ENCODE results near the gene STK25.

Gene STK25

GRCh38 chr2:241495172-241496002 lies 13.0 kb downstream of the STK25 start:
- H3K9ac ChIP-seq (ENCODE audit: low read length) = no peak overlapping the region
- no peaks in the 10 kb centered on the region for H3K4me1 ChIP-seq (ENCODE audit: low read length)
- H3K79me2 ChIP-seq (ENCODE audit: low read length) = no peaks in the 10 kb centered on the region
- H4K20me1 ChIP-seq (ENCODE audit: insufficient read depth, low read length) = no peaks in the 10 kb centered on the region
- H3F3A ChIP-seq (ENCODE audit: insufficient read depth, low read length) = no peaks in the 10 kb centered on the region
- H3K9me2 ChIP-seq (replicated peaks; ENCODE audit: insufficient read depth, low read length) = no peaks in the 10 kb centered on the region
- H2AFZ ChIP-seq (ENCODE audit: low read length) = no peak overlapping the region
- H3K4me3 ChIP-seq (ENCODE audit: low read length) = no peak overlapping the region
- DNase-seq = no peak
- H3K27me3 ChIP-seq (replicated peaks; ENCODE audit: insufficient read depth, low read length) = no peaks in the 10 kb centered on the region
- no peak overlapping the region for H3K4me2 ChIP-seq (ENCODE audit: low read depth, low read length)
- no peak for TF ChIP-seq EZH2 (optimal IDR thresholded peaks at IDR 0.05; ENCODE audit: low read depth, low read length)
- no peak for TF ChIP-seq EZH2phosphoT487 (IDR thresholded peaks at IDR 0.05; ENCODE audit: low read length)
- TF ChIP-seq CTCF (IDR thresholded peaks at IDR 0.05; ENCODE audit: low read length) = no peak
- no peaks in the 10 kb centered on the region for H3K9me3 ChIP-seq (replicated peaks; ENCODE audit: insufficient read depth, low read length)
- no peak overlapping the region for H3K27ac ChIP-seq (ENCODE audit: low read length)
- H3K36me3 ChIP-seq (replicated peaks; ENCODE audit: insufficient read depth, low read length) = no peaks in the 10 kb centered on the region

- Histone ChIP-seq H3K9ac (ENCODE audit: low read length) (no peak overlapping the region), H3K4me1 (ENCODE audit: low read length) (no peaks in the 10 kb centered on the region), H3K9me2 (replicated peaks; ENCODE audit: insufficient read depth, low read length) (no peaks in the 10 kb centered on the region), H2AFZ (ENCODE audit: low read length) (no peak overlapping the region), H3K9me3 (replicated peaks; ENCODE audit: insufficient read depth, low read length) (no peaks in the 10 kb centered on the region), H3K4me3 (ENCODE audit: low read length) (no peak overlapping the region), H3K36me3 (replicated peaks; ENCODE audit: insufficient read depth, low read length) (no peaks in the 10 kb centered on the region), H3F3A (ENCODE audit: insufficient read depth, low read length) (no peaks in the 10 kb centered on the region), H3K27ac (ENCODE audit: low read length) (no peak overlapping the region), H3K79me2 (ENCODE audit: low read length) (no peaks in the 10 kb centered on the region), H3K4me2 (ENCODE audit: low read depth, low read length) (no peak overlapping the region), H4K20me1 (ENCODE audit: insufficient read depth, low read length) (no peaks in the 10 kb centered on the region), H3K27me3 (replicated peaks; ENCODE audit: insufficient read depth, low read length) (no peaks in the 10 kb centered on the region)
- no peak for TF ChIP-seq EZH2 (optimal IDR thresholded peaks at IDR 0.05; ENCODE audit: low read depth, low read length)
- no peak for TF ChIP-seq EZH2phosphoT487 (IDR thresholded peaks at IDR 0.05; ENCODE audit: low read length)
- no peak for DNase-seq
Observed at GRCh38 chr2:241494311-241494908, 14.0 kb downstream of the STK25 start.

- Histone ChIP-seq H3K36me3 (replicated peaks; ENCODE audit: insufficient read depth, low read length) (no peaks in the 10 kb centered on the region), H2AFZ (ENCODE audit: low read length) (no peak overlapping the region), H3K9ac (ENCODE audit: low read length) (no peak overlapping the region), H3K4me1 (ENCODE audit: low read length) (no peaks in the 10 kb centered on the region), H3K9me2 (replicated peaks; ENCODE audit: insufficient read depth, low read length) (no peaks in the 10 kb centered on the region), H3K27ac (ENCODE audit: low read length) (no peak overlapping the region), H4K20me1 (ENCODE audit: insufficient read depth, low read length) (no peaks in the 10 kb centered on the region), H3K27me3 (replicated peaks; ENCODE audit: insufficient read depth, low read length) (no peaks in the 10 kb centered on the region), H3K9me3 (replicated peaks; ENCODE audit: insufficient read depth, low read length) (no peaks in the 10 kb centered on the region), H3K4me2 (ENCODE audit: low read depth, low read length) (no peak overlapping the region), H3K4me3 (ENCODE audit: low read length) (no peak overlapping the region), H3F3A (ENCODE audit: insufficient read depth, low read length) (no peaks in the 10 kb centered on the region), H3K79me2 (ENCODE audit: low read length) (no peaks in the 10 kb centered on the region)
- no peak for DNase-seq
- no peak for TF ChIP-seq EZH2phosphoT487 (IDR thresholded peaks at IDR 0.05; ENCODE audit: low read length)
- TF ChIP-seq CTCF (IDR thresholded peaks at IDR 0.05; ENCODE audit: low read length) = no peak
- no peak for TF ChIP-seq EZH2 (optimal IDR thresholded peaks at IDR 0.05; ENCODE audit: low read depth, low read length)
Observed at GRCh38 chr2:241493092-241493491, 15.3 kb downstream of the STK25 start.

- H2AFZ ChIP-seq (ENCODE audit: low read length) = no peak overlapping the region
- H3K27ac ChIP-seq (ENCODE audit: low read length) = no peak overlapping the region
- no peak overlapping the region for H3K9ac ChIP-seq (ENCODE audit: low read length)
- H3K9me2 ChIP-seq (replicated peaks; ENCODE audit: insufficient read depth, low read length) = no peaks in the 10 kb centered on the region
- H4K20me1 ChIP-seq (ENCODE audit: insufficient read depth, low read length) = no peaks in the 10 kb centered on the region
- no peak for TF ChIP-seq EZH2 (optimal IDR thresholded peaks at IDR 0.05; ENCODE audit: low read depth, low read length)
- no peak for TF ChIP-seq CTCF (IDR thresholded peaks at IDR 0.05; ENCODE audit: low read length)
- TF ChIP-seq EZH2phosphoT487 (IDR thresholded peaks at IDR 0.05; ENCODE audit: low read length) = no peak
- H3K4me2 ChIP-seq (ENCODE audit: low read depth, low read length) = no peak overlapping the region
- no peaks in the 10 kb centered on the region for H3F3A ChIP-seq (ENCODE audit: insufficient read depth, low read length)
- no peaks in the 10 kb centered on the region for H3K36me3 ChIP-seq (replicated peaks; ENCODE audit: insufficient read depth, low read length)
- H3K79me2 ChIP-seq (ENCODE audit: low read length) = no peaks in the 10 kb centered on the region
- no peak overlapping the region for H3K4me3 ChIP-seq (ENCODE audit: low read length)
- H3K27me3 ChIP-seq (replicated peaks; ENCODE audit: insufficient read depth, low read length) = no peaks in the 10 kb centered on the region
- no peaks in the 10 kb centered on the region for H3K9me3 ChIP-seq (replicated peaks; ENCODE audit: insufficient read depth, low read length)
- H3K4me1 ChIP-seq (ENCODE audit: low read length) = no peaks in the 10 kb centered on the region
- no peak for DNase-seq
Observed at GRCh38 chr2:241492174-241492565, 16.2 kb downstream of the STK25 start.
